OCI-LY1 (cell line): ENCODE measurements around the gene MRPL14.

Experiments
- H2AFZ ChIP-seq: fragments of 200-600 bp; sonication (generic), shearing (Covaris generic); 2 replicates; pipeline ENCODE4 v1.6.0; 2014; ENCODE audit warnings: antibody characterized with exemption, mild to moderate bottlenecking, low read length
- H3F3A ChIP-seq: fragments of 200-600 bp; sonication (generic), shearing (Covaris generic); 2 replicates; pipeline ENCODE4 v1.6.0; 2014; ENCODE audit warnings: mild to moderate bottlenecking, antibody characterized with exemption, low read length, moderate library complexity; ENCODE audit not compliant: insufficient read depth
- H3K27ac ChIP-seq: fragments of 200-600 bp; sonication (generic); 2 replicates; pipeline ENCODE4 v1.5.1; 2014; ENCODE audit warnings: low read length, mixed run types, mild to moderate bottlenecking, low read depth; ENCODE audit not compliant: poor library complexity, severe bottlenecking
- H3K27me3 ChIP-seq: fragments of 200-600 bp; sonication (generic); 2 replicates; pipeline ENCODE4 v1.6.0; 2014; ENCODE audit warnings: antibody characterized with exemption, mild to moderate bottlenecking, low read length, moderate library complexity; ENCODE audit not compliant: insufficient read depth
- H3K36me3 ChIP-seq: fragments of 200-600 bp; sonication (generic); 2 replicates; pipeline ENCODE4 v1.6.1; 2014; ENCODE audit warnings: mild to moderate bottlenecking, antibody characterized with exemption, low read length, moderate library complexity, mixed read lengths; ENCODE audit not compliant: insufficient read depth
- H3K4me1 ChIP-seq: fragments of 200-600 bp; sonication (generic); 2 replicates; pipeline ENCODE4 v1.5.1; 2014; ENCODE audit warnings: mild to moderate bottlenecking, low read length, moderate library complexity; ENCODE audit not compliant: insufficient read depth, severe bottlenecking
- H3K4me2 ChIP-seq: fragments of 200-600 bp; sonication (generic), shearing (Covaris generic); 2 replicates; pipeline ENCODE4 v1.6.1; 2014; ENCODE audit warnings: low read length
- H3K4me3 ChIP-seq: fragments of 200-600 bp; sonication (generic); 2 replicates; pipeline ENCODE4 v1.5.1; 2014; ENCODE audit warnings: low read length, low read depth, mild to moderate bottlenecking, mixed read lengths; ENCODE audit not compliant: poor library complexity, severe bottlenecking
- H3K79me2 ChIP-seq: fragments of 200-600 bp; shearing (Covaris generic); 2 replicates; pipeline ENCODE4 v1.6.1; 2016; ENCODE audit warnings: mixed run types, low read length, mixed read lengths; ENCODE audit not compliant: insufficient read depth
- H3K9ac ChIP-seq: fragments of 200-600 bp; sonication (generic), shearing (Covaris generic); 2 replicates; pipeline ENCODE4 v1.6.1; 2014; ENCODE audit warnings: mild to moderate bottlenecking, low read length, mixed read lengths
- H3K9me2 ChIP-seq: fragments of 200-600 bp; sonication (generic), shearing (Covaris generic); 2 replicates; pipeline ENCODE4 v1.6.1; 2014; ENCODE audit warnings: low read depth, mild to moderate bottlenecking, low read length, mixed read lengths
- H3K9me3 ChIP-seq: fragments of 200-600 bp; shearing (Covaris generic); 2 replicates; pipeline ENCODE4 v1.6.1; 2014; ENCODE audit warnings: low read length, mixed read lengths
- H4K20me1 ChIP-seq: fragments of 200-600 bp; sonication (generic), shearing (Covaris generic); 2 replicates; pipeline ENCODE4 v1.6.0; 2016; ENCODE audit warnings: mild to moderate bottlenecking, low read length; ENCODE audit not compliant: insufficient read depth
- CTCF ChIP-seq: fragments of 200-600 bp; sonication (generic), shearing (Covaris generic); IDR thresholded peaks from 2 replicates; pipeline ENCODE4 v1.5.1; 2017; ENCODE audit warnings: mild to moderate bottlenecking, antibody characterized with exemption, low read length, moderate library complexity, mixed read lengths
- EZH2 ChIP-seq: fragments of 200-600 bp; sonication (generic), shearing (Covaris generic); IDR thresholded peaks from 2 replicates; pipeline ENCODE4 v1.8.0; 2017; ENCODE audit warnings: borderline replicate concordance, mixed run types, mild to moderate bottlenecking, antibody characterized with exemption, low read length, moderate library complexity, mixed read lengths

Gene MRPL14

GRCh38 chr6:44109212-44109611 is 18.0 kb downstream of the MRPL14 start:
- H3K27ac ChIP-seq = no peak overlapping the region
- peaks cover 76% of the 10 kb centered on the region for H3K36me3 ChIP-seq
- TF ChIP-seq CTCF = no peak
- no peaks in the 10 kb centered on the region for H3K79me2 ChIP-seq
- H3F3A ChIP-seq = no peaks in the 10 kb centered on the region
- H3K9me3 ChIP-seq = no peaks in the 10 kb centered on the region
- H3K9me2 ChIP-seq = no peaks in the 10 kb centered on the region
- no peak overlapping the region for H3K4me2 ChIP-seq
- no peak overlapping the region for H2AFZ ChIP-seq
- H3K27me3 ChIP-seq = no peaks in the 10 kb centered on the region
- no peak overlapping the region for H3K9ac ChIP-seq
- no peaks in the 10 kb centered on the region for H4K20me1 ChIP-seq
- peaks cover 4% of the 10 kb centered on the region for H3K4me1 ChIP-seq
- no peak overlapping the region for H3K4me3 ChIP-seq

GRCh38 chr6:44108471-44108870 is 18.8 kb downstream of the MRPL14 start:
- no peak overlapping the region for H3K4me2 ChIP-seq
- H3F3A ChIP-seq = no peaks in the 10 kb centered on the region
- H3K4me1 ChIP-seq = peaks cover 4% of the 10 kb centered on the region
- peaks cover 76% of the 10 kb centered on the region for H3K36me3 ChIP-seq
- H3K27ac ChIP-seq = no peak overlapping the region
- TF ChIP-seq CTCF (no peak), EZH2 (no peak)
- H3K9me3 ChIP-seq = no peaks in the 10 kb centered on the region
- H3K9ac ChIP-seq = no peak overlapping the region
- H3K27me3 ChIP-seq = no peaks in the 10 kb centered on the region
- no peaks in the 10 kb centered on the region for H4K20me1 ChIP-seq
- no peaks in the 10 kb centered on the region for H3K79me2 ChIP-seq
- H3K4me3 ChIP-seq = no peak overlapping the region
- H3K9me2 ChIP-seq = no peaks in the 10 kb centered on the region
- no peak overlapping the region for H2AFZ ChIP-seq

- H3K9me2 ChIP-seq = no peaks in the 10 kb centered on the region
- no peak overlapping the region for H3K9ac ChIP-seq
- TF ChIP-seq EZH2 (no peak), CTCF (no peak)
- H3K4me3 ChIP-seq = no peak overlapping the region
- no peak overlapping the region for H3K27ac ChIP-seq
- H3K9me3 ChIP-seq = no peaks in the 10 kb centered on the region
- H3K36me3 ChIP-seq = peaks cover 64% of the 10 kb centered on the region
- H4K20me1 ChIP-seq = no peaks in the 10 kb centered on the region
- no peak overlapping the region for H3K4me2 ChIP-seq
- no peaks in the 10 kb centered on the region for H3K27me3 ChIP-seq
- H2AFZ ChIP-seq = no peak overlapping the region
- H3K79me2 ChIP-seq = no peaks in the 10 kb centered on the region
- H3K4me1 ChIP-seq = peaks cover 4% of the 10 kb centered on the region
- no peaks in the 10 kb centered on the region for H3F3A ChIP-seq
Observed at GRCh38 chr6:44107017-44107416, 20.2 kb downstream of the MRPL14 start.
